Right forelimb (tissue), 1 donor: ENCODE data around the gene HPCAL1.

Source experiments
- DNase-seq: peaks from one replicate; pipeline ENCODE4 v3.0.0-alpha.2; 2018

The HPCAL1 gene

GRCh38 chr2:10304458-10305253 lies 2.0 kb downstream of the HPCAL1 start:
- DNase-seq, result no peak

GRCh38 chr2:10305254-10305635 lies 2.5 kb downstream of the HPCAL1 start:
- DNase-seq, result no peak

- no peak for DNase-seq
Measured at GRCh38 chr2:10305715-10306114, 3.0 kb downstream of the HPCAL1 start.

- no peak for DNase-seq
Measured at GRCh38 chr2:10306901-10307463, 4.3 kb downstream of the HPCAL1 start.

GRCh38 chr2:10307561-10308156 lies 5.0 kb downstream of the HPCAL1 start:
- DNase-seq, result no peak

GRCh38 chr2:10308866-10309265 lies 6.2 kb downstream of the HPCAL1 start:
- DNase-seq, result no peak

- no peak for DNase-seq
Measured at GRCh38 chr2:10309286-10309685, 6.6 kb downstream of the HPCAL1 start.

GRCh38 chr2:10310309-10310888 lies 7.7 kb downstream of the HPCAL1 start:
- no peak for DNase-seq

- no peak for DNase-seq
Measured at GRCh38 chr2:10311736-10312135, 9.0 kb downstream of the HPCAL1 start.

GRCh38 chr2:10312437-10312957 lies 9.8 kb downstream of the HPCAL1 start:
- DNase-seq, result no peak

- no peak for DNase-seq
Measured at GRCh38 chr2:10316336-10316735, 13.6 kb downstream of the HPCAL1 start.

- no peak for DNase-seq
Measured at GRCh38 chr2:10316860-10317259, 14.2 kb downstream of the HPCAL1 start.

GRCh38 chr2:10317646-10318045 lies 14.9 kb downstream of the HPCAL1 start:
- no peak for DNase-seq

GRCh38 chr2:10318345-10318744 lies 15.6 kb downstream of the HPCAL1 start:
- DNase-seq, result no peak

GRCh38 chr2:10319892-10320574 lies 17.3 kb downstream of the HPCAL1 start:
- DNase-seq, result no peak

- no peak for DNase-seq
Measured at GRCh38 chr2:10320575-10320931, 17.8 kb downstream of the HPCAL1 start.

GRCh38 chr2:10320933-10321332 lies 18.2 kb downstream of the HPCAL1 start:
- no peak for DNase-seq

- no peak for DNase-seq
Measured at GRCh38 chr2:10321622-10322021, 18.9 kb downstream of the HPCAL1 start.

- no peak for DNase-seq
Measured at GRCh38 chr2:10322481-10322880, 19.8 kb downstream of the HPCAL1 start.

GRCh38 chr2:10322973-10323372 lies 20.3 kb downstream of the HPCAL1 start:
- no peak for DNase-seq

- no peak for DNase-seq
Measured at GRCh38 chr2:10323535-10323934, 20.8 kb downstream of the HPCAL1 start.

- no peak for DNase-seq
Measured at GRCh38 chr2:10324095-10324832, 21.6 kb downstream of the HPCAL1 start.
